BJ (cell line): ENCODE measurements around the gene DDOST. TPM values are rescaled to one million over a fixed set of nuclear protein-coding genes. Genes with fewer than 3 reads are reported as not detected.

Experiments used
- CTCF ChIA-PET: fragments of 350-600 bp; formaldehyde crosslinking; extraction: SDS; loops from one replicate; lab custom pipeline; 2021; ENCODE audit warnings: antibody characterized with exemption, inconsistent platforms; lab: Yijun Ruan, JAX
- POLR2A ChIA-PET: fragments of 300-600 bp; sonication (Branson Sonifier 250); formaldehyde crosslinking; extraction: SDS; loops from one replicate; lab custom pipeline; 2021; ENCODE audit warnings: antibody characterized with exemption; lab: Charles Lee
- DNase-seq: peaks from one replicate; pipeline ENCODE4 v3.0.0-alpha.2; 2011; ENCODE audit warnings: low read depth
- H3K27me3 ChIP-seq: 2 replicates; pipeline ENCODE4 v1.6.0; 2011; ENCODE audit warnings: low read length; ENCODE audit not compliant: control insufficient read depth, insufficient read depth
- H3K36me3 ChIP-seq: 2 replicates; pipeline ENCODE4 v1.5.1; 2011; ENCODE audit warnings: low read length; ENCODE audit not compliant: control insufficient read depth, insufficient read depth
- H3K4me3 ChIP-seq: 2 replicates; pipeline ENCODE4 v1.5.1; 2011; ENCODE audit warnings: low read depth, mild to moderate bottlenecking, control low read depth, low read length
- CTCF ChIP-seq: IDR thresholded peaks from 2 replicates; pipeline ENCODE4 v1.5.1; 2011; ENCODE audit warnings: low read depth, mild to moderate bottlenecking, control low read depth, inconsistent platforms, low read length, moderate library complexity; ENCODE audit not compliant: insufficient read depth
- polyA plus RNA-seq: library from polyadenylated mRNA; depleted of rRNA; stranded (reverse); fragments of >200 nt; gene quantifications from 2 replicates; pipeline ENCODE4 v1.2.3, GENCODE V29; 2011

Gene DDOST
- polyA plus RNA-seq, 1 experiment = 581 TPM

GRCh38 chr1:20641975-20642374, 19.2 kb downstream of the DDOST start:
- H3K27me3 ChIP-seq = no peaks in the 10 kb centered on the region
- TF ChIP-seq CTCF = no peak
- no peak for DNase-seq
- H3K36me3 ChIP-seq = peaks cover 44% of the 10 kb centered on the region
- CTCF ChIA-PET = interaction anchor here (0.8 to 6.2 kb wide), 8 partner anchors 8 to 125 kb away, joined by 3 to 64 read pairs (median 8); partner anchors contain the start of gene PINK1
- POLR2A ChIA-PET = no interaction called here
- no peak overlapping the region for H3K4me3 ChIP-seq

- peaks cover 40% of the 10 kb centered on the region for H3K36me3 ChIP-seq
- no peak overlapping the region for H3K4me3 ChIP-seq
- ChIA-PET CTCF (interaction anchor here (0.9 to 6.2 kb wide), 9 partner anchors 9 to 541 kb away, joined by 3 to 64 read pairs (median 4); no protein-coding TSS in a partner anchor), POLR2A (no interaction called here)
- TF ChIP-seq CTCF = peak; percentile 77
- H3K27me3 ChIP-seq = no peaks in the 10 kb centered on the region
- DNase-seq = no peak
Measured at GRCh38 chr1:20640183-20640597, 21.0 kb downstream of the DDOST start.

GRCh38 chr1:20636785-20637347, 24.3 kb downstream of the DDOST start:
- ChIA-PET POLR2A (no interaction called here), CTCF (interaction anchor here (0.6 to 8.0 kb wide), 4 partner anchors 50 to 114 kb away, joined by 3 to 125 read pairs (median 47); partner anchors contain the start of gene CDA)
- no peak for TF ChIP-seq CTCF
- no peak overlapping the region for H3K4me3 ChIP-seq
- no peak for DNase-seq
- H3K36me3 ChIP-seq = peaks cover 24% of the 10 kb centered on the region
- no peaks in the 10 kb centered on the region for H3K27me3 ChIP-seq

- Histone ChIP-seq H3K27me3 (no peaks in the 10 kb centered on the region), H3K4me3 (peak overlapping the region; percentile 87), H3K36me3 (peaks cover 13% of the 10 kb centered on the region)
- no peak for TF ChIP-seq CTCF
- no peak for DNase-seq
- POLR2A ChIA-PET = interaction anchor here (0.6 kb wide), 2 partner anchors 60 to 152 kb away, joined by 4 to 6 read pairs; no protein-coding TSS in a partner anchor
- CTCF ChIA-PET = interaction anchor here (0.5 to 8.0 kb wide), 14 partner anchors 8 to 594 kb away, joined by 3 to 125 read pairs (median 6); partner anchors contain the start of gene CDA
Measured at GRCh38 chr1:20634594-20635084, 26.5 kb downstream of the DDOST start.

GRCh38 chr1:20634065-20634593, 27.0 kb downstream of the DDOST start:
- POLR2A ChIA-PET = interaction anchor here (0.6 to 0.7 kb wide), 3 partner anchors 31 to 152 kb away, joined by 3 to 15 read pairs (median 4); no protein-coding TSS in a partner anchor

More at GRCh38 chr1:20634065-20634593, 27.0 kb downstream of the DDOST start:
- H3K4me3 ChIP-seq = peak overlapping the region; percentile 87
- peaks cover 13% of the 10 kb centered on the region for H3K36me3 ChIP-seq
- H3K27me3 ChIP-seq = no peaks in the 10 kb centered on the region
- TF ChIP-seq CTCF = no peak
- no peak for DNase-seq
- CTCF ChIA-PET = interaction anchor here (0.6 to 8.0 kb wide), 28 partner anchors 8 to 121 kb away, joined by 3 to 125 read pairs (median 6); partner anchors contain the start of gene CDA
